ENCODE results near the gene ZNF385C. TPM values are rescaled to one million over a fixed set of nuclear protein-coding genes. Genes with fewer than 3 reads are reported as not detected.

ZNF385C gene
- total RNA-seq, 1 experiment from 2014 or later, result 3.7 TPM

GRCh38 chr17:42050393-42051012 lies 47.8 kb downstream of the ZNF385C start, which contains the start of gene C17orf113:
C17orf113 (minus strand) TSS chr17:42050601; CDS start chr17:42043376, 7,225 bp downstream.
- TF ChIP-seq ZNF219 (CRISPR knock-in tag; IDR thresholded peaks at IDR 0.05; ENCODE audit: borderline replicate concordance) (no peak), ATF1 (CRISPR knock-in tag; IDR thresholded peaks at IDR 0.05) (no peak), FOXK1 (CRISPR knock-in tag; IDR thresholded peaks at IDR 0.05) (no peak), FOXP1 (CRISPR knock-in tag; IDR thresholded peaks at IDR 0.05; ENCODE audit: borderline replicate concordance) (peak; percentile 79; the same call in 1 of the 2 replicates), GTF2I (CRISPR knock-in tag; conservative IDR thresholded peaks at IDR 0.05) (no peak), KAT7 (CRISPR knock-in tag; IDR thresholded peaks at IDR 0.05; ENCODE audit: borderline replicate concordance) (peak; percentile 48; the same call in 1 of the 2 replicates), HMGXB4 (CRISPR knock-in tag; IDR thresholded peaks at IDR 0.05) (peak; percentile 96), PREB (CRISPR knock-in tag; IDR thresholded peaks at IDR 0.05; ENCODE audit: borderline replicate concordance) (no peak), ESRRA (CRISPR knock-in tag; IDR thresholded peaks at IDR 0.05; ENCODE audit: borderline replicate concordance) (peak; percentile 20; the same call in 1 of the 2 replicates), ZBTB43 (CRISPR knock-in tag; IDR thresholded peaks at IDR 0.05) (0 out of 2 replicates have a peak, but pooled peaks have one; percentile 16), SP1 (CRISPR knock-in tag; conservative IDR thresholded peaks at IDR 0.05) (peak; percentile 65), EMX1 (CRISPR knock-in tag; IDR thresholded peaks at IDR 0.05) (no peak), JAZF1 (CRISPR knock-in tag; IDR thresholded peaks at IDR 0.05) (no peak)
- Mint-ChIP-seq H3K27me3 (ENCODE audit: low read depth) (peaks cover 9% of the 10 kb centered on the region), H3K36me3 (no peaks in the 10 kb centered on the region), H3K27ac (no peak within 1 kb of the TSS), H3K4me1 (peaks cover 46% of the 10 kb centered on the region), H3K9me3 (no peaks in the 10 kb centered on the region), H3K4me3 (peak within 1 kb of the TSS; percentile 76)
- peak; percentile 75 for DNase-seq (ENCODE audit: low spot score)
- peak; percentile 72 for ATAC-seq
- ChIA-PET CTCF (interaction anchor here (0.9 to 2.1 kb wide), 13 partner anchors 8 to 134 kb away, joined by 3 to 21 read pairs (median 4); partner anchors contain the start of genes DNAJC7, KAT2A and NKIRAS2), POLR2A (interaction anchor here (1.7 kb wide), 1 partner anchor 10 kb away, joined by 6 read pairs; no protein-coding TSS in a partner anchor)

- TF ChIP-seq ZBTB43 (CRISPR knock-in tag; IDR thresholded peaks at IDR 0.05) (0 out of 2 replicates have a peak, but pooled peaks have one; percentile 31), USF1 (CRISPR knock-in tag; IDR thresholded peaks at IDR 0.05) (no peak)
- DNase-seq (ENCODE audit: low spot score), result no peak
- peak; percentile 5; the same call in 1 of the 2 replicates for ATAC-seq
- Mint-ChIP-seq H3K4me1 (peaks cover 40% of the 10 kb centered on the region), H3K9me3 (no peaks in the 10 kb centered on the region), H3K4me3 (peak overlapping the region; percentile 71), H3K27me3 (ENCODE audit: low read depth) (peaks cover 9% of the 10 kb centered on the region), H3K36me3 (no peaks in the 10 kb centered on the region), H3K27ac (no peak overlapping the region)
- ChIA-PET CTCF (interaction anchor here (0.9 to 1.4 kb wide), 4 partner anchors 9 to 51 kb away, joined by 3 to 8 read pairs (median 6); partner anchors contain the start of gene NKIRAS2), POLR2A (interaction anchor here (1.7 kb wide), 1 partner anchor 10 kb away, joined by 6 read pairs; no protein-coding TSS in a partner anchor)
Observed at GRCh38 chr17:42049834-42050392, 48.4 kb downstream of the ZNF385C start.
